Measurements from ENCODE around the gene TMEM135.

DNA sequence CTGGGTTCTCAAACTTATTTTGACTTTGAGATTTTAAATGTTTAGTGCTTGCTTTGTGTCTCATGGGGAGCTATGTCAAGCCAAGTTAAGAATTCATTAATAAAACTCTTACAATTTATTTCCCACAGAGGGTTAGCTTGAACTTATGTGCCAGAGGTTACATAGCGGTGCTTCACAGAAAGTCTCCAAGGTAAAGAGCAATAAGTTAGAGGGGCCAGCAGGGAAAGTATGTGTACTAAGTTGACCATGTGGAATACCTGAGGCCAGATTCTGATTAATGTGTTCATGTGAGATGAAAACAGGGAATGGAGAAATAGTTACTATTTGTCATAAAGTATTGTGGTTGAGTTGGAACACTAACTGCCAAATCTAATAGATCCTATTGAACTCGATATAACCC is 149.3 kb downstream of the TMEM135 start:
- TF ChIP-seq, protein P1, sequence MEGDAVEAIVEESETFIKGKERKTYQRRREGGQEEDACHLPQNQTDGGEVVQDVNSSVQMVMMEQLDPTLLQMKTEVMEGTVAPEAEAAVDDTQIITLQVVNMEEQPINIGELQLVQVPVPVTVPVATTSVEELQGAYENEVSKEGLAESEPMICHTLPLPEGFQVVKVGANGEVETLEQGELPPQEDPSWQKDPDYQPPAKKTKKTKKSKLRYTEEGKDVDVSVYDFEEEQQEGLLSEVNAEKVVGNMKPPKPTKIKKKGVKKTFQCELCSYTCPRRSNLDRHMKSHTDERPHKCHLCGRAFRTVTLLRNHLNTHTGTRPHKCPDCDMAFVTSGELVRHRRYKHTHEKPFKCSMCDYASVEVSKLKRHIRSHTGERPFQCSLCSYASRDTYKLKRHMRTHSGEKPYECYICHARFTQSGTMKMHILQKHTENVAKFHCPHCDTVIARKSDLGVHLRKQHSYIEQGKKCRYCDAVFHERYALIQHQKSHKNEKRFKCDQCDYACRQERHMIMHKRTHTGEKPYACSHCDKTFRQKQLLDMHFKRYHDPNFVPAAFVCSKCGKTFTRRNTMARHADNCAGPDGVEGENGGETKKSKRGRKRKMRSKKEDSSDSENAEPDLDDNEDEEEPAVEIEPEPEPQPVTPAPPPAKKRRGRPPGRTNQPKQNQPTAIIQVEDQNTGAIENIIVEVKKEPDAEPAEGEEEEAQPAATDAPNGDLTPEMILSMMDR (IDR thresholded peaks at IDR 0.05), result no peak
- TF ChIP-seq POLR2A (IDR thresholded peaks at IDR 0.05), result no peak
